ENCODE data around the gene STAMBP.

GRCh38 chr2:73888388-73888787 lies 59.6 kb downstream of the STAMBP start:
- TF ChIP-seq POLR2A (IDR thresholded peaks at IDR 0.05) (no peak), CTCF (IDR thresholded peaks at IDR 0.05) (no peak)
